Measurements from ENCODE around the gene ANKRD52.

DNA sequence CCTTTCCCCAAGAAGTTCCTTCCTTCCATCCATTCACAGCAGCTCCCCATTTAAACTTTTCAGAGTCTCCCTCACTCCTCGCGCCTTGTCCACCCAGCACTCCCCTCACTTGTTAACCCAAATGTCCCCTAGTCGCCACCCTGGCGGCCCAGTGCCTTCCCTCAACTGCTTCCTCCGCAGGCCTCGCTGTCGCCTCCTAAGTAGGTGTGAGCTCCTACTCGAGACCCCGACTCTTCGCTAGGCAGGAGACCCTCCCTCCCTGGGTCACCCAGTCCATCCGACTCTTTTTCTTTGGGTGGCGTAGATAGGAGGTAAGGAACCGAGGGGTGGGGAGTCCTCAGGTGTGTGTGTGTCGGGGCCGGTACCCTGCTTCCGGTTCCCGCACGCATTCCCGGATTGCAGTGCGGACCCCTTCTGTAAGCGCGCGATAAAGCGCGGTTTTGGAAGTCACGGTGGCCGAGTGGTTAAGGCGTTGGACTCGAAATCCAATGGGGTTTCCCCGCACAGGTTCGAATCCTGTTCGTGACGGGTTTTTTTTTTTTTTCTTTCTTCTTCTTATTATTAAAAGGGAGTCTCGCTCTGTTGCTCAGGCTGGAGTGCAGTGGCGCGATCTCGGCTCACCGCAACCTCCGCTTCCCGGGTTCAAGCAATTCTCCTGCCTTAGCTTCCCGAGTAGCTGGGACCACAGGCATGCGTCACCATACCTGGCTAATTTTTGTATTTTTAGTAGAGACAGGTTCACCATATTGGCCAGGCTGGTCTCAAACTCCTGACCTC lies 68.1 kb downstream of the ANKRD52 start:
- TF ChIP-seq, protein P1, sequence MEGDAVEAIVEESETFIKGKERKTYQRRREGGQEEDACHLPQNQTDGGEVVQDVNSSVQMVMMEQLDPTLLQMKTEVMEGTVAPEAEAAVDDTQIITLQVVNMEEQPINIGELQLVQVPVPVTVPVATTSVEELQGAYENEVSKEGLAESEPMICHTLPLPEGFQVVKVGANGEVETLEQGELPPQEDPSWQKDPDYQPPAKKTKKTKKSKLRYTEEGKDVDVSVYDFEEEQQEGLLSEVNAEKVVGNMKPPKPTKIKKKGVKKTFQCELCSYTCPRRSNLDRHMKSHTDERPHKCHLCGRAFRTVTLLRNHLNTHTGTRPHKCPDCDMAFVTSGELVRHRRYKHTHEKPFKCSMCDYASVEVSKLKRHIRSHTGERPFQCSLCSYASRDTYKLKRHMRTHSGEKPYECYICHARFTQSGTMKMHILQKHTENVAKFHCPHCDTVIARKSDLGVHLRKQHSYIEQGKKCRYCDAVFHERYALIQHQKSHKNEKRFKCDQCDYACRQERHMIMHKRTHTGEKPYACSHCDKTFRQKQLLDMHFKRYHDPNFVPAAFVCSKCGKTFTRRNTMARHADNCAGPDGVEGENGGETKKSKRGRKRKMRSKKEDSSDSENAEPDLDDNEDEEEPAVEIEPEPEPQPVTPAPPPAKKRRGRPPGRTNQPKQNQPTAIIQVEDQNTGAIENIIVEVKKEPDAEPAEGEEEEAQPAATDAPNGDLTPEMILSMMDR (IDR thresholded peaks at IDR 0.05 in 2 of 3, conservative IDR thresholded peaks at IDR 0.05 in 1 of 3; ENCODE audit: borderline replicate concordance in 1 of 3, insufficient read depth in 1 of 3, low read depth in 2 of 3, low read length in 2 of 3) = no peak
- TF ChIP-seq POLR2A (IDR thresholded peaks at IDR 0.05; ENCODE audit: borderline replicate concordance, extremely low read depth, insufficient read depth, insufficient read length) (peak; percentile 45), SIN3A (IDR thresholded peaks at IDR 0.05; ENCODE audit: low read depth) (no peak)
- TF ChIP-seq, protein P2, sequence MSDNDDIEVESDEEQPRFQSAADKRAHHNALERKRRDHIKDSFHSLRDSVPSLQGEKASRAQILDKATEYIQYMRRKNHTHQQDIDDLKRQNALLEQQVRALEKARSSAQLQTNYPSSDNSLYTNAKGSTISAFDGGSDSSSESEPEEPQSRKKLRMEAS (IDR thresholded peaks at IDR 0.05) = peak; percentile 60

All from HCT116 (cell line).